Measurements from ENCODE around the gene OR5V1.

OR5V1 gene

GRCh38 chr6:29336269-29336668, 32.4 kb downstream of the OR5V1 start:
- TF ChIP-seq YY1 (IDR thresholded peaks at IDR 0.05; ENCODE audit: low read depth) (no peak), RAD21 (IDR thresholded peaks at IDR 0.05; ENCODE audit: low read depth) (no peak), MAX (IDR thresholded peaks at IDR 0.05) (no peak), EGR1 (IDR thresholded peaks at IDR 0.05) (no peak), USF1 (IDR thresholded peaks at IDR 0.05) (no peak), TCF12 (IDR thresholded peaks at IDR 0.05; ENCODE audit: low read depth) (no peak), CREB1 (IDR thresholded peaks at IDR 0.05; ENCODE audit: low read depth) (no peak), EP300 (IDR thresholded peaks at IDR 0.05; ENCODE audit: borderline replicate concordance) (no peak), CEBPB (IDR thresholded peaks at IDR 0.05) (no peak)

GRCh38 chr6:29332676-29333075, 36.0 kb downstream of the OR5V1 start:
- TF ChIP-seq TEAD4 (IDR thresholded peaks at IDR 0.05) (no peak), FOXM1 (IDR thresholded peaks at IDR 0.05; ENCODE audit: borderline replicate concordance, low read depth) (no peak), TCF12 (IDR thresholded peaks at IDR 0.05; ENCODE audit: low read depth) (no peak), CEBPB (IDR thresholded peaks at IDR 0.05) (no peak), YY1 (IDR thresholded peaks at IDR 0.05; ENCODE audit: low read depth) (no peak), EGR1 (IDR thresholded peaks at IDR 0.05) (no peak), TAF1 (IDR thresholded peaks at IDR 0.05; ENCODE audit: low read depth) (no peak), CREB1 (IDR thresholded peaks at IDR 0.05; ENCODE audit: low read depth) (no peak), USF1 (IDR thresholded peaks at IDR 0.05) (no peak), ZBTB7A (IDR thresholded peaks at IDR 0.05; ENCODE audit: low read depth) (no peak), REST (IDR thresholded peaks at IDR 0.05; ENCODE audit: low read depth) (no peak), NFIC (IDR thresholded peaks at IDR 0.05) (no peak), MAX (IDR thresholded peaks at IDR 0.05) (no peak), RAD21 (IDR thresholded peaks at IDR 0.05; ENCODE audit: low read depth) (no peak)

GRCh38 chr6:29325777-29326176, 42.9 kb downstream of the OR5V1 start:
- TF ChIP-seq FOXM1 (IDR thresholded peaks at IDR 0.05; ENCODE audit: borderline replicate concordance, low read depth) (no peak), ZBTB7A (IDR thresholded peaks at IDR 0.05; ENCODE audit: low read depth) (no peak), TEAD4 (IDR thresholded peaks at IDR 0.05) (no peak), TCF12 (IDR thresholded peaks at IDR 0.05; ENCODE audit: low read depth) (no peak), EP300 (IDR thresholded peaks at IDR 0.05; ENCODE audit: borderline replicate concordance) (no peak), YY1 (IDR thresholded peaks at IDR 0.05; ENCODE audit: low read depth) (no peak), RAD21 (IDR thresholded peaks at IDR 0.05; ENCODE audit: low read depth) (no peak), MAX (IDR thresholded peaks at IDR 0.05) (no peak), CREB1 (IDR thresholded peaks at IDR 0.05; ENCODE audit: low read depth) (no peak), TAF1 (IDR thresholded peaks at IDR 0.05; ENCODE audit: low read depth) (no peak), EGR1 (IDR thresholded peaks at IDR 0.05) (no peak), CEBPB (IDR thresholded peaks at IDR 0.05) (no peak), REST (IDR thresholded peaks at IDR 0.05; ENCODE audit: low read depth) (no peak)

- TF ChIP-seq TAF1 (IDR thresholded peaks at IDR 0.05; ENCODE audit: low read depth) = no peak
- TF ChIP-seq TEAD4 (IDR thresholded peaks at IDR 0.05) = no peak
- no peak for TF ChIP-seq TCF12 (IDR thresholded peaks at IDR 0.05; ENCODE audit: low read depth)
- no peak for TF ChIP-seq FOXM1 (IDR thresholded peaks at IDR 0.05; ENCODE audit: borderline replicate concordance, low read depth)
- no peak for TF ChIP-seq ZBTB7A (IDR thresholded peaks at IDR 0.05; ENCODE audit: low read depth)
- no peak for TF ChIP-seq REST (IDR thresholded peaks at IDR 0.05; ENCODE audit: low read depth)
- TF ChIP-seq MAX (IDR thresholded peaks at IDR 0.05) = no peak
- TF ChIP-seq CREB1 (IDR thresholded peaks at IDR 0.05; ENCODE audit: low read depth) = no peak
- TF ChIP-seq EP300 (IDR thresholded peaks at IDR 0.05; ENCODE audit: borderline replicate concordance) = no peak
Observed at GRCh38 chr6:29319931-29320330, 48.7 kb downstream of the OR5V1 start.

Data from Ishikawa (cell line).